ENCODE measurements around the gene OAS3. TPM values are rescaled to one million over a fixed set of nuclear protein-coding genes. Genes with fewer than 3 reads are reported as not detected.

OAS3 gene
- total RNA-seq, 1 donor from 2014 or later, result 4.6 TPM

GRCh38 chr12:112936264-112936663 lies 2.0 kb upstream of the OAS3 start:
- Mint-ChIP-seq H3K4me1 (ENCODE audit: unreplicated experiment) (no peaks in the 10 kb centered on the region), H3K27ac (no peak overlapping the region), H3K4me3 (no peak overlapping the region), H3K27me3 (peaks cover 23% of the 10 kb centered on the region), H3K9me3 (peaks cover 4% of the 10 kb centered on the region), H3K36me3 (no peaks in the 10 kb centered on the region)
- no peak for DNase-seq (ENCODE audit: extremely low spot score, unreplicated experiment)
- no peak for TF ChIP-seq CTCF (conservative IDR thresholded peaks at IDR 0.05)

GRCh38 chr12:112936927-112937326 lies 1.3 kb upstream of the OAS3 start:
- Mint-ChIP-seq H3K4me3 (peak overlapping the region; percentile 58), H3K9me3 (peaks cover 4% of the 10 kb centered on the region), H3K27me3 (peaks cover 23% of the 10 kb centered on the region), H3K36me3 (no peaks in the 10 kb centered on the region), H3K4me1 (ENCODE audit: unreplicated experiment) (no peaks in the 10 kb centered on the region), H3K27ac (peak overlapping the region; percentile 42)
- no peak for DNase-seq (ENCODE audit: extremely low spot score, unreplicated experiment)
- no peak for TF ChIP-seq CTCF (conservative IDR thresholded peaks at IDR 0.05)

GRCh38 chr12:112938751-112939150 lies 477 bp downstream of the OAS3 start:
- peaks cover 16% of the 10 kb centered on the region for H3K27me3 Mint-ChIP-seq
- no peaks in the 10 kb centered on the region for H3K36me3 Mint-ChIP-seq
- H3K9me3 Mint-ChIP-seq, result peaks cover 4% of the 10 kb centered on the region
- no peak overlapping the region for H3K27ac Mint-ChIP-seq
- no peak for DNase-seq (ENCODE audit: extremely low spot score, unreplicated experiment)
- H3K4me1 Mint-ChIP-seq (ENCODE audit: unreplicated experiment), result no peaks in the 10 kb centered on the region
- peak overlapping the region; percentile 83 for H3K4me3 Mint-ChIP-seq
- TF ChIP-seq CTCF (conservative IDR thresholded peaks at IDR 0.05), result no peak

- Mint-ChIP-seq H3K4me1 (ENCODE audit: unreplicated experiment) (no peaks in the 10 kb centered on the region), H3K9me3 (peaks cover 4% of the 10 kb centered on the region), H3K4me3 (peak overlapping the region; percentile 19), H3K27me3 (peaks cover 16% of the 10 kb centered on the region), H3K27ac (peak overlapping the region; percentile 14), H3K36me3 (no peaks in the 10 kb centered on the region)
- no peak for DNase-seq (ENCODE audit: extremely low spot score, unreplicated experiment)
- no peak for TF ChIP-seq CTCF (conservative IDR thresholded peaks at IDR 0.05)
Measured at GRCh38 chr12:112939761-112940381, 1.6 kb downstream of the OAS3 start.

GRCh38 chr12:112941528-112942335 lies 3.5 kb downstream of the OAS3 start:
- no peaks in the 10 kb centered on the region for H3K36me3 Mint-ChIP-seq
- H3K27me3 Mint-ChIP-seq, result peaks cover 16% of the 10 kb centered on the region
- H3K4me1 Mint-ChIP-seq (ENCODE audit: unreplicated experiment), result no peaks in the 10 kb centered on the region
- TF ChIP-seq CTCF (conservative IDR thresholded peaks at IDR 0.05), result no peak
- no peak overlapping the region for H3K27ac Mint-ChIP-seq
- DNase-seq (ENCODE audit: extremely low spot score, unreplicated experiment), result no peak
- no peak overlapping the region for H3K4me3 Mint-ChIP-seq
- H3K9me3 Mint-ChIP-seq, result no peaks in the 10 kb centered on the region
